KBM-7 (cell line): ENCODE data around the gene ORMDL2.
"Not testable (repeated sequence)": the region's sequence is repeated elsewhere in the genome, so short reads cannot be mapped to it uniquely, and the experiment has no call there.

Experiments used
- DNase-seq: peaks from one replicate; pipeline ENCODE4 v3.0.0-alpha.2; 2015
- in situ Hi-C: fragments of 300-500 bp; cut with MboI; formaldehyde crosslinking; loops from 2 replicates; pipeline ENCODE4 v1.14.3; 2020; ENCODE audit warnings: low sequenced_read_pairs, low pct_unique_long_range_greater_than_20kb, mixed read lengths

The ORMDL2 gene

DNA sequence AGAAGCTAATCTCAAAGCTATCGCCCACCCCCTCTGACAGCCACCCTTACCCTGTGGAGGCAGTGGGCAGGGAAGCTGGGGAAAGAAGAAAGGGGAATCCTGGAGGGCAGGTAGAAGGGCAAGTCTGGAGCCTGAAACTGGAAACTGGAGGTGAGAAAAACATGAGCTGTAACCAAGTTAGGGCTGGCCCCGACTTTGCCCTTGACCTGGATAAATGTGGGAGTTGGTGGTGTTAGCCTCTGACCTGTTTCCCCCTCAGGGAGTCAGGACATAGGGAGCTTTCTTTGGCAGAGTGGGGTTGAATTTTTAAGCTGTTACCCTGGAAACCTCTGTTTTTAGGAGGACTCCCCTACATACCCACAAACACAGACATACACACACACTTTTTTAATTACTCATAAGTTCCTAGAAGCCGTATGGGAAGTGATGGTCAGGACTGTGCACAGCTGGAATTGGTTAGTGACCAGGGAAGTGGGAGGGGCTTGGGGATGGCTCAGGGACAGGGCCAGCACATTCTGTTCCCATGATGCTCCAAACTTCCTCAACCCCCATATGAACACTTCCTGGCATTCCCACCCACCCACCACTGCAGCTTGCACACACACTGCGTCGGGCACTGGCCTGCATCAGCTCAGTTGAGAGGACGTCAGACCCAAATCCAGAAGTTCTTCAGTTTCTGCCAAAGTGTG is 29.9 kb downstream of the ORMDL2 start:
- peak; percentile 90 for DNase-seq
- in situ Hi-C loops: no loop called here

DNA sequence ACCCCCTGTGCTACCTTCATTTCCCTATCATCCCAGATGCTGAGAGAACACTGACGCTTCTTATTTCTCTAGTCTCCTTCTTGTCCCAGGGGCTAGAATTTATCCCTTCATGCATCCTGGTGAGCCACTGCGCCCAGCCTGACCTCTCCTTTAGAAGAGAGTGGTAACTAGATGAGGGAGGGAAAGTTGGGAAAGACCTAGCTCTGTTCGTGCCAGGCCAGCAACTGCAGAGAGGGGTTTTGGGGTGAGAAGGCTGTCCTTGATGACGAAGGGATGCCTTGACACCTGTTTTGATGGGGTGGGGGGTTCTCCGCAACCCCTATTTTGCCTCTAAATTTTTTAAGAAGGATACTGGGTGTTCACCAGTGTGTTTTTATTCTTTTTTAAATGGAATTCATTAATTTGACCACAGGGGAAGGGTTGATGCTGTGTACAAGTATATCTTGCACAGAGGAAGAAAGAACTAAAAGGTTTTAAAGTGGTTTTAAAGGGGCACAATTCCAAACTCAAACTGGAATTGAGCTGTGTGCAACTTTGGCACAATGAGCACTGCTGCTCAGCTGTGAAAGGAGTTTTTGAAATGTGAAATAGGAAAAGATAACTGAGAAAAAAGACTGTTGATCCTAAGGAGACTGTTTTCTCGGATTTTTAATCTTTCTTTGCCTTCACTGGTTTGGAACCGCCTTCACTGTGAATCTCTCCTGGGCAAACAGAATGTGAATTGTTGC is 31.9 kb downstream of the ORMDL2 start:
- in situ Hi-C loops: no loop called here
- no peak for DNase-seq

DNA sequence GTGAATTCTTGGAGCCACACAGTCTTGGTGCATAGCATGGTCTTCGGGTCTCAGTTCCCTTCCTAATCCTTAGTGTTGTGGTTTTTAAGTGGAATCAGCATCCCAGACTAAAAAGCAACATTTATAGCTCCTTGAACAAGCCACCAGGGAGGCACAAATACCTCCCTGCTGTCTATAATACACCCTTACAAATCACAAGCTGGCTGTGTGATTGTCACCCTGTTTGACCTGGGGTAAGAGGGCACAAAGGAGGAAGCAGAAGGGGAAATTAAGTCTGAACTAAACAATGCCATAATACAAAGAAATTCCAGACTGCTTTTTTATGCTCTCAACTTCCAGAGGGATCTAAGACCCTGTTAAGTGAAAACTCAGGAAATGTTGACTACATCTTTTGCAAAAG is 32.6 kb downstream of the ORMDL2 start:
- DNase-seq: no peak
- in situ Hi-C loops: no loop called here

DNA sequence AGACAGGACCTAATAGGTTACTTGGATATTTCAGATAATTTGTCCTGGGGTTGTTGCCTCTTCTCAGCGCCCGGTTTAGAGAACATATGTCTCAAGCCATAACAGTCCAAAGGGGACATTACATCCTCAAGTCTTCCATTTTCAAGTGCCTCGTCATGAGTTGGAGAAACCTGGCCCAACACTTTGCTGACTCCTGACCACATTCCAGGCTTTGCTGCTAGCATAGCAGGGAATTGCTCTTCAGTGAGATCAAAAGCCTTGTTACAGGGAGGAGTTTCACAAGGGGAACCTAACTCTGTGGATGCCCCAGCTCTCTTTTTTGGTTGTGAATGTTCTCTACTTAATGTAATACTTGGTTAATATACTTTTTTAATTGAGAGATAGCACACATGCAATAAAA is 33.1 kb downstream of the ORMDL2 start:
- no peak for DNase-seq
- in situ Hi-C loops: no loop called here

DNA sequence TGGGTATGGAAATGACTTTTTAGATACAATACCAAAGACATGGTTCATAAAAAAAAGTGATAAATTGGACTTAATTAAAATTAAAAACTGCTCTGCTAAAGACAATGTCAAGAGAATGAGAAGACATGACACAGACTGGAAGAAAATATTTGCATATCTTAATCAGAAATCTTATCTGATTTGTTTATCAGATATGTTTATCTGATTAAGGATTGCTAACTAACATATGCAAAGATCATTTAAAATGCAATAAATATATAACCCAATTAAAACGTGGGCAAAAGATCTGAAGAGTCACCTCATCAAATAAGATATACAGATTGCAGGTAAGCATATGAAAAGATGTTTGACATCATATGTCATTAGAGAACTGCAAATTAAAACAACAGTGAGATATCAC is 34.9 kb downstream of the ORMDL2 start:
- in situ Hi-C loops: no loop called here
- DNase-seq: no peak

DNA sequence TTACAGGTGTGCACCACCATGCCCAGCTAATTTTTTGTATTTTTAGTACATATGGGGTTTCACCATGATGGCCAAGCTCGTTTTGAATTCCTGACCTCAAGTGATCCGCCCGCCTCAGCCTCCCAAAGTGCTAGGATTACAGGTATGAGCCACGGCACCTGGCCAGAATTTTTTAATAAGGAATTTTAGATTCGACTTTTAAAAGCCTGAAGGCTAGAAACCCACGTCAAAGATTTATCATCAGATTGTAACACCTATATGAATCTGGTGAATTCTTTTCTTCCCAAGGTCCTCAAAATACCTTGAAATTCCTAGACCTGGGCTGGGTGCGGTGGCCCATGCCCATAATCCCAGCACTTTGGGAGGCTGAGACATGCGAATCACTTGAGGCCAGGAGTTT is 43.6 kb downstream of the ORMDL2 start:
- DNase-seq: no peak
- in situ Hi-C loops: no loop called here

DNA sequence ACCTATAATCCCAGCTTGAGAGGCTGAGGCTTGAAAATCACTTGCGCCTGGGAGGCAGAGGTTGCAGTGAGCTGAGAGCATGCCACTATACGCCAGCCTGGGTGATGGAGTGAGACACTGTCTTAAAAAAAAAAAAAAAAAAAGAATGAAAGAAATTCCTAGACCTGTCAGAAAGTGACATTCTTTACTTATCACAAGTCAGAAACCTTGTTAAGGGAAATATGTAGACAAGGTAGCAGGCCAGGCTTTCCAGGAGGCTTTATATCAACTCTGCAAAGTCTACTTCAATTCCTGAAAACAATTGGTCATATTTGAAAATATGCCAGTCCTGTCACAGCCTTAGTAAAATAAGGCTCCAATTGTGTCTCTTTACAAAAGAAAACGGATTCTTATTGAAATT is 44.0 kb downstream of the ORMDL2 start:
- in situ Hi-C loops: no loop called here
- DNase-seq: no peak

DNA sequence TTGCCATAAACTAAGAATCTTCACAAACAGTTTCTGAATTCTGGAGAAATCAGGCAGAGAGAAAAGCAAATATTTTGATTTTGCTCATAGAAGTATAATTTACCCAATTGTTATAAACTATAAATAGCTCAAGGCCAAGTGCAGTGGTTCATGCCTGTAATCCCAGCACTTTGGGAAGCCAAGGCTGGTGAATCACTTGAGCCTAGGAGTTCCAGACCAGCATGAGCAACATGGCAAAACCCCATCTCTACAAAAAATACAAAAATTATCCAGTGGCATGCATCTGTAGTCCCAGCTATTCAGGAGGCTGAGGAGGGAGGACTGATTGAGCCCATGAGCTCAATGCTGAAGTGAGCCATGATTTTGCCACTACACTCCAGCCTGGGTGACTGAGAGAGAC is 44.4 kb downstream of the ORMDL2 start:
- in situ Hi-C loops: no loop called here
- no peak for DNase-seq

DNA sequence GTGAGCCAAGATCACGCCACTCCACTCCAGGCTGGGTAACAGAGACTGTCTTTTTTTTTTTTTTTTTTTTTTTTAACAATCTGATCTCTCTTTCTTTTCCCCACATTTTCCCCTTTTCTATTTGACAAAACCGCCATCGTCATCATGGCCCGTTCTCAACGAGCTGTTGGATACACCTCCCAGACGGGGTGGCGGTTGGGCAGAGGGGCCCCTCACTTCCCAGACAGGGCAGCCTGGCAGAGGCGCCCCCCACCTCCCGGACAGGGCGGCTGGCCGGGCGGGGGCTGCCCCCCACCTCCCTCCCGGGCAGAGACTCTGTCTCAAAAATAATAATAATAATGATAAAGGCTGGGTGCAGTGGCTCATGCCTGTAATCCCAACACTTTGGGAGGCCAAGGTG is 45.1 kb downstream of the ORMDL2 start:
- DNase-seq, in situ Hi-C loops: not testable (repeated sequence)

DNA sequence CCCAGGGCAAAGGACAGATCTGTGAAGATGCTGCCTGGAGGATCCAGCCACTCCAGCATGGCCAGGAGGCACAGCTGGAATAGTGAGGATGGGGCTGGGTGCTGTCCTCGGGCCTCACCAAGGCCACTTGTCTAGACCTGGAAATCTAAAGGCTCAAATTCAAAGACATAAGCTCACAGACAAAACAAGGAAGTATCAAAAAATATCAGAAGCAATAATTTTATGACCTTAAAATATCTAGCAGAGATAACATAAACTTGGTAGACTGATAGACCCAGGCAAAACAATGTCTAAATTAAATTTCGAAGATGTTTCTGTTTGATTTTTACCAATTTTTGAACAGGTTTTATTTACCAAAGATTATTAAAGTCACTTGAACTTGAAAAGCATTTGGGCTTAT is 47.5 kb downstream of the ORMDL2 start:
- in situ Hi-C loops: no loop called here
- DNase-seq: no peak

DNA sequence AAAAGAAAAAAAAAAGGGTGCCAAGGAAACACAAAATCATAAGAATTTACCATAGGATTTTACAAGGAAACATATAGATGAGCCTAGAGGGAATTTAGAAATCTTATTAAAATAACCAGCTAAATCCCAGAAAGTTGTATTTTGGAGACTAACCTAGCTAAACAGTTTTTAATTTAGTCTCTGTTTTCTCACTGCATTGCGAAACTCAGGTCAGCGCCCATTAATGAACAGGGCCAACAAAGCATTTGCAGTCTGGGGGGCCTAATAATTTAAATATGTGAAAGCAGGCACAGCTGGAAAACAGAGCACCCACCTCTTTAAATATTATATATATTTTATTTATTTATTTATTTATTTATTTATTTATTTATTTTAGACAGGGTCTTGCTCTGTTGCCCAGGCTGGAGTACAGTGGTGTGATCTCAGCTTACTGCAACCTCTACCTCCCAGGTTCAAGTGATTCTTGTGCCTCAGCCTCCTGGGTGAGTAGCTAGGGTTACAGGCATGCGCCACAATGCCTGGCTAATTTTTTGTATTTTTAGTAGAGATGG is 48.7 kb downstream of the ORMDL2 start:
- DNase-seq, in situ Hi-C loops: not testable (repeated sequence)
